ENCODE measurements around the gene HYCC2. TPM values are rescaled to one million over a fixed set of nuclear protein-coding genes. Genes with fewer than 3 reads are reported as not detected.
"Not testable (repeated sequence)": the region's sequence is repeated elsewhere in the genome, so short reads cannot be mapped to it uniquely, and the experiment has no call there.

Gene HYCC2
- total RNA-seq: 10 to 100 TPM; 22.6 to 25.3 TPM

- H3K36me3 Mint-ChIP-seq: no peaks in the 10 kb centered on the region
- peak within 1 kb of the TSS; percentile 93 for H3K4me3 Mint-ChIP-seq
- peaks cover 40% of the 10 kb centered on the region for H3K4me1 Mint-ChIP-seq
- no peaks in the 10 kb centered on the region for H3K27me3 Mint-ChIP-seq
- H3K27ac Mint-ChIP-seq: peak within 1 kb of the TSS; percentile 83
- peak; percentile 92 for DNase-seq
- no peaks in the 10 kb centered on the region for H3K9me3 Mint-ChIP-seq
Measured at GRCh38 chr2:201071479-201072200, at the start of gene HYCC2, which contains the start of gene NDUFB3. Gene HYCC2 (minus strand): TSS chr2:201071671. CDS start chr2:201024009, 47,662 bp downstream. Gene NDUFB3 (plus strand): TSS chr2:201072001. CDS start chr2:201078883, 6,882 bp downstream.

GRCh38 chr2:201118961-201119854 is 47.7 kb upstream of the HYCC2 start:
- Mint-ChIP-seq H3K36me3 (peaks cover 53% of the 10 kb centered on the region), H3K4me3 (peak overlapping the region; percentile 98), H3K4me1 (peaks cover 51% of the 10 kb centered on the region), H3K27me3 (no peaks in the 10 kb centered on the region), H3K9me3 (peaks cover 1% of the 10 kb centered on the region), H3K27ac (peak overlapping the region; percentile 90)
- DNase-seq: no peak

GRCh38 chr2:201118121-201118960 is 46.9 kb upstream of the HYCC2 start:
- peak overlapping the region; percentile 90 for H3K27ac Mint-ChIP-seq
- peaks cover 46% of the 10 kb centered on the region for H3K36me3 Mint-ChIP-seq
- peak; percentile 85 for DNase-seq
- no peaks in the 10 kb centered on the region for H3K27me3 Mint-ChIP-seq
- peak overlapping the region; percentile 98 for H3K4me3 Mint-ChIP-seq
- peaks cover 1% of the 10 kb centered on the region for H3K9me3 Mint-ChIP-seq
- peaks cover 47% of the 10 kb centered on the region for H3K4me1 Mint-ChIP-seq

GRCh38 chr2:201117735-201118094 is 46.2 kb upstream of the HYCC2 start:
- H3K36me3 Mint-ChIP-seq: peaks cover 43% of the 10 kb centered on the region
- not testable (repeated sequence) for H3K9me3 Mint-ChIP-seq, H3K27me3 Mint-ChIP-seq
- peak overlapping the region; percentile 98 for H3K4me3 Mint-ChIP-seq
- peak overlapping the region; percentile 90 for H3K27ac Mint-ChIP-seq
- H3K4me1 Mint-ChIP-seq: peaks cover 42% of the 10 kb centered on the region
- DNase-seq: peak; percentile 56

GRCh38 chr2:201116959-201117734 is 45.7 kb upstream of the HYCC2 start:
- Mint-ChIP-seq H3K4me1 (peaks cover 36% of the 10 kb centered on the region), H3K27ac (peak overlapping the region; percentile 90), H3K9me3 (peaks cover 1% of the 10 kb centered on the region), H3K27me3 (no peaks in the 10 kb centered on the region), H3K4me3 (peak overlapping the region; percentile 98), H3K36me3 (peaks cover 37% of the 10 kb centered on the region)
- DNase-seq: peak; percentile 51

- H3K9me3 Mint-ChIP-seq: peaks cover 1% of the 10 kb centered on the region
- peaks cover 30% of the 10 kb centered on the region for H3K4me1 Mint-ChIP-seq
- H3K36me3 Mint-ChIP-seq: peaks cover 30% of the 10 kb centered on the region
- DNase-seq: peak; percentile 84
- H3K27me3 Mint-ChIP-seq: no peaks in the 10 kb centered on the region
- H3K27ac Mint-ChIP-seq: peak within 1 kb of the TSS; percentile 90
- H3K4me3 Mint-ChIP-seq: peak within 1 kb of the TSS; percentile 98
Measured at GRCh38 chr2:201116115-201116958, 44.9 kb upstream of the HYCC2 start, which contains the start of gene CFLAR. Gene CFLAR (plus strand): TSS chr2:201116164. CDS start chr2:201129866, 13,702 bp downstream.

- Mint-ChIP-seq H3K27ac (peak overlapping the region; percentile 90), H3K4me3 (peak overlapping the region; percentile 98), H3K9me3 (peaks cover 1% of the 10 kb centered on the region), H3K36me3 (peaks cover 16% of the 10 kb centered on the region), H3K4me1 (peaks cover 28% of the 10 kb centered on the region), H3K27me3 (no peaks in the 10 kb centered on the region)
- no peak for DNase-seq
Measured at GRCh38 chr2:201114846-201115245, 43.4 kb upstream of the HYCC2 start.

- Mint-ChIP-seq H3K4me1 (peaks cover 28% of the 10 kb centered on the region), H3K9me3 (peaks cover 1% of the 10 kb centered on the region), H3K36me3 (peaks cover 13% of the 10 kb centered on the region), H3K27me3 (no peaks in the 10 kb centered on the region), H3K27ac (peak overlapping the region; percentile 90), H3K4me3 (peak overlapping the region; percentile 98)
- no peak for DNase-seq
Measured at GRCh38 chr2:201114350-201114749, 42.9 kb upstream of the HYCC2 start.

GRCh38 chr2:201111096-201111495 is 39.6 kb upstream of the HYCC2 start:
- Mint-ChIP-seq H3K27ac (no peak overlapping the region), H3K9me3 (peaks cover 1% of the 10 kb centered on the region), H3K4me1 (peaks cover 18% of the 10 kb centered on the region), H3K36me3 (peaks cover 8% of the 10 kb centered on the region), H3K4me3 (no peak overlapping the region), H3K27me3 (no peaks in the 10 kb centered on the region)
- no peak for DNase-seq

- H3K36me3 Mint-ChIP-seq: peaks cover 8% of the 10 kb centered on the region
- no peaks in the 10 kb centered on the region for H3K27me3 Mint-ChIP-seq
- no peak overlapping the region for H3K4me3 Mint-ChIP-seq
- no peak overlapping the region for H3K27ac Mint-ChIP-seq
- H3K4me1 Mint-ChIP-seq: peaks cover 17% of the 10 kb centered on the region
- no peak for DNase-seq
- H3K9me3 Mint-ChIP-seq: peaks cover under 1% of the 10 kb centered on the region
Measured at GRCh38 chr2:201110615-201111014, 39.1 kb upstream of the HYCC2 start.

GRCh38 chr2:201109186-201109585 is 37.7 kb upstream of the HYCC2 start:
- no peaks in the 10 kb centered on the region for H3K9me3 Mint-ChIP-seq
- no peak overlapping the region for H3K27ac Mint-ChIP-seq
- H3K4me3 Mint-ChIP-seq: no peak overlapping the region
- H3K4me1 Mint-ChIP-seq: peaks cover 6% of the 10 kb centered on the region
- H3K36me3 Mint-ChIP-seq: peaks cover 2% of the 10 kb centered on the region
- no peak for DNase-seq
- H3K27me3 Mint-ChIP-seq: no peaks in the 10 kb centered on the region

- Mint-ChIP-seq H3K4me3 (no peak overlapping the region), H3K9me3 (no peaks in the 10 kb centered on the region), H3K4me1 (peaks cover 3% of the 10 kb centered on the region), H3K36me3 (peaks cover 2% of the 10 kb centered on the region), H3K27me3 (no peaks in the 10 kb centered on the region), H3K27ac (no peak overlapping the region)
- DNase-seq: no peak
Measured at GRCh38 chr2:201108341-201108740, 36.9 kb upstream of the HYCC2 start.

- peaks cover 2% of the 10 kb centered on the region for H3K4me1 Mint-ChIP-seq
- no peaks in the 10 kb centered on the region for H3K27me3 Mint-ChIP-seq
- peaks cover 2% of the 10 kb centered on the region for H3K36me3 Mint-ChIP-seq
- H3K4me3 Mint-ChIP-seq: no peak overlapping the region
- no peaks in the 10 kb centered on the region for H3K9me3 Mint-ChIP-seq
- no peak overlapping the region for H3K27ac Mint-ChIP-seq
- no peak for DNase-seq
Measured at GRCh38 chr2:201107624-201108023, 36.2 kb upstream of the HYCC2 start.
